Omental fat pad (tissue), 4 donors: ENCODE data around the gene YEATS2. TPM values are rescaled to one million over a fixed set of nuclear protein-coding genes. Genes with fewer than 3 reads are reported as not detected.

Experiments used
- ATAC-seq: fragments of 150-250 bp; one replicate; pipeline ENCODE4 v1.9.1; 2016; ENCODE audit warnings: mild to moderate bottlenecking, moderate library complexity; ENCODE audit not compliant: low FRiP score
- DNase-seq: peaks from one replicate; pipeline ENCODE4 v3.0.0-alpha.2; 2019; ENCODE audit warnings: low spot score
- CTCF ChIP-seq, 3 donors: fragments of 450-650 bp; IDR thresholded peaks; one replicate each; pipeline ENCODE4 v1.5.1; 2016 to 2017; ENCODE audit warnings: antibody characterized with exemption in 3 of 3, mild to moderate bottlenecking in 3 of 3, moderate library complexity in 2 of 3
- total RNA-seq, 4 donors: library from RNA; depleted of rRNA; stranded (reverse); fragments of >200 nt; gene quantifications; one replicate each; pipeline ENCODE4 v1.1.0, GENCODE V29; 2016

The YEATS2 gene
- total RNA-seq, 4 donors from 2014 or later, result 17.7 to 36.1 (median 23.7) TPM

GRCh38 chr3:183816681-183817510 is 119.3 kb downstream of the YEATS2 start:
- TF ChIP-seq CTCF (IDR thresholded peaks at IDR 0.05), result no peak
- ATAC-seq (no peak), DNase-seq (no peak)

- TF ChIP-seq CTCF (IDR thresholded peaks at IDR 0.05), result no peak
- ATAC-seq (no peak), DNase-seq (no peak)
These were observed 120.0 kb downstream of the YEATS2 start for GRCh38 chr3:183817639-183818038.

GRCh38 chr3:183818041-183818620 is 120.5 kb downstream of the YEATS2 start:
- TF ChIP-seq CTCF (IDR thresholded peaks at IDR 0.05), result no peak
- ATAC-seq (no peak), DNase-seq (no peak)

GRCh38 chr3:183818706-183819624 is 121.4 kb downstream of the YEATS2 start:
- DNase-seq (no peak), ATAC-seq (no peak)
- no peak for TF ChIP-seq CTCF (IDR thresholded peaks at IDR 0.05)

GRCh38 chr3:183819831-183820230 is 122.2 kb downstream of the YEATS2 start:
- no peak for TF ChIP-seq CTCF (IDR thresholded peaks at IDR 0.05)
- ATAC-seq (no peak), DNase-seq (no peak)

GRCh38 chr3:183822631-183823030 is 125.0 kb downstream of the YEATS2 start:
- TF ChIP-seq CTCF (IDR thresholded peaks at IDR 0.05), result no peak
- no peak for DNase-seq
- no peak for ATAC-seq
